OCI-LY1 (cell line): ENCODE data around the gene IL3.

Experiments
- H2AFZ ChIP-seq: fragments of 200-600 bp; sonication (generic), shearing (Covaris generic); 2 replicates; pipeline ENCODE4 v1.6.0; 2014; ENCODE audit warnings: antibody characterized with exemption, mild to moderate bottlenecking, low read length
- H3F3A ChIP-seq: fragments of 200-600 bp; sonication (generic), shearing (Covaris generic); 2 replicates; pipeline ENCODE4 v1.6.0; 2014; ENCODE audit warnings: mild to moderate bottlenecking, antibody characterized with exemption, low read length, moderate library complexity; ENCODE audit not compliant: insufficient read depth
- H3K27ac ChIP-seq: fragments of 200-600 bp; sonication (generic); 2 replicates; pipeline ENCODE4 v1.5.1; 2014; ENCODE audit warnings: low read length, mixed run types, mild to moderate bottlenecking, low read depth; ENCODE audit not compliant: poor library complexity, severe bottlenecking
- H3K27me3 ChIP-seq: fragments of 200-600 bp; sonication (generic); 2 replicates; pipeline ENCODE4 v1.6.0; 2014; ENCODE audit warnings: antibody characterized with exemption, mild to moderate bottlenecking, low read length, moderate library complexity; ENCODE audit not compliant: insufficient read depth
- H3K36me3 ChIP-seq: fragments of 200-600 bp; sonication (generic); 2 replicates; pipeline ENCODE4 v1.6.1; 2014; ENCODE audit warnings: mild to moderate bottlenecking, antibody characterized with exemption, low read length, moderate library complexity, mixed read lengths; ENCODE audit not compliant: insufficient read depth
- H3K4me1 ChIP-seq: fragments of 200-600 bp; sonication (generic); 2 replicates; pipeline ENCODE4 v1.5.1; 2014; ENCODE audit warnings: mild to moderate bottlenecking, low read length, moderate library complexity; ENCODE audit not compliant: insufficient read depth, severe bottlenecking
- H3K4me2 ChIP-seq: fragments of 200-600 bp; sonication (generic), shearing (Covaris generic); 2 replicates; pipeline ENCODE4 v1.6.1; 2014; ENCODE audit warnings: low read length
- H3K4me3 ChIP-seq: fragments of 200-600 bp; sonication (generic); 2 replicates; pipeline ENCODE4 v1.5.1; 2014; ENCODE audit warnings: low read length, low read depth, mild to moderate bottlenecking, mixed read lengths; ENCODE audit not compliant: poor library complexity, severe bottlenecking
- H3K79me2 ChIP-seq: fragments of 200-600 bp; shearing (Covaris generic); 2 replicates; pipeline ENCODE4 v1.6.1; 2016; ENCODE audit warnings: mixed run types, low read length, mixed read lengths; ENCODE audit not compliant: insufficient read depth
- H3K9ac ChIP-seq: fragments of 200-600 bp; sonication (generic), shearing (Covaris generic); 2 replicates; pipeline ENCODE4 v1.6.1; 2014; ENCODE audit warnings: mild to moderate bottlenecking, low read length, mixed read lengths
- H3K9me2 ChIP-seq: fragments of 200-600 bp; sonication (generic), shearing (Covaris generic); 2 replicates; pipeline ENCODE4 v1.6.1; 2014; ENCODE audit warnings: low read depth, mild to moderate bottlenecking, low read length, mixed read lengths
- H3K9me3 ChIP-seq: fragments of 200-600 bp; shearing (Covaris generic); 2 replicates; pipeline ENCODE4 v1.6.1; 2014; ENCODE audit warnings: low read length, mixed read lengths
- H4K20me1 ChIP-seq: fragments of 200-600 bp; sonication (generic), shearing (Covaris generic); 2 replicates; pipeline ENCODE4 v1.6.0; 2016; ENCODE audit warnings: mild to moderate bottlenecking, low read length; ENCODE audit not compliant: insufficient read depth
- CTCF ChIP-seq: fragments of 200-600 bp; sonication (generic), shearing (Covaris generic); IDR thresholded peaks from 2 replicates; pipeline ENCODE4 v1.5.1; 2017; ENCODE audit warnings: mild to moderate bottlenecking, antibody characterized with exemption, low read length, moderate library complexity, mixed read lengths
- EZH2 ChIP-seq: fragments of 200-600 bp; sonication (generic), shearing (Covaris generic); IDR thresholded peaks from 2 replicates; pipeline ENCODE4 v1.8.0; 2017; ENCODE audit warnings: borderline replicate concordance, mixed run types, mild to moderate bottlenecking, antibody characterized with exemption, low read length, moderate library complexity, mixed read lengths

The IL3 gene

GRCh38 chr5:132074091-132074771 lies 13.8 kb downstream of the IL3 start:
- Histone ChIP-seq H3K9me3 (no peaks in the 10 kb centered on the region), H3F3A (no peaks in the 10 kb centered on the region), H3K4me3 (no peak overlapping the region), H3K9ac (no peak overlapping the region), H3K4me2 (no peak overlapping the region), H3K79me2 (no peaks in the 10 kb centered on the region), H3K27me3 (no peaks in the 10 kb centered on the region; the same call in 1 of the 2 replicates), H4K20me1 (no peaks in the 10 kb centered on the region), H3K27ac (no peak overlapping the region), H3K36me3 (no peaks in the 10 kb centered on the region), H3K4me1 (no peaks in the 10 kb centered on the region), H2AFZ (no peak overlapping the region), H3K9me2 (no peaks in the 10 kb centered on the region)
- TF ChIP-seq EZH2, result no peak
- TF ChIP-seq CTCF, result no peak

- no peaks in the 10 kb centered on the region for H3K36me3 ChIP-seq
- no peaks in the 10 kb centered on the region for H3K9me2 ChIP-seq
- no peak overlapping the region for H3K27ac ChIP-seq
- H3K4me3 ChIP-seq, result no peak overlapping the region
- no peaks in the 10 kb centered on the region for H3K79me2 ChIP-seq
- H2AFZ ChIP-seq, result no peak overlapping the region
- TF ChIP-seq EZH2 (no peak), CTCF (no peak)
- no peaks in the 10 kb centered on the region for H3K4me1 ChIP-seq
- no peak overlapping the region for H3K4me2 ChIP-seq
- H3K27me3 ChIP-seq, result no peaks in the 10 kb centered on the region; the same call in 1 of the 2 replicates
- H3K9ac ChIP-seq, result no peak overlapping the region
- no peaks in the 10 kb centered on the region for H3F3A ChIP-seq
- H3K9me3 ChIP-seq, result no peaks in the 10 kb centered on the region
- H4K20me1 ChIP-seq, result no peaks in the 10 kb centered on the region
These were observed 14.6 kb downstream of the IL3 start for GRCh38 chr5:132074772-132075718.

GRCh38 chr5:132075719-132076077 lies 15.2 kb downstream of the IL3 start:
- no peaks in the 10 kb centered on the region for H3K4me1 ChIP-seq
- H4K20me1 ChIP-seq, result no peaks in the 10 kb centered on the region
- H3K9ac ChIP-seq, result no peak overlapping the region
- no peak overlapping the region for H3K4me3 ChIP-seq
- H3F3A ChIP-seq, result no peaks in the 10 kb centered on the region
- H3K79me2 ChIP-seq, result no peaks in the 10 kb centered on the region
- H2AFZ ChIP-seq, result no peak overlapping the region
- no peaks in the 10 kb centered on the region for H3K36me3 ChIP-seq
- no peaks in the 10 kb centered on the region; the same call in 1 of the 2 replicates for H3K27me3 ChIP-seq
- H3K9me2 ChIP-seq, result no peaks in the 10 kb centered on the region
- TF ChIP-seq CTCF, result no peak
- TF ChIP-seq EZH2, result no peak
- H3K9me3 ChIP-seq, result no peaks in the 10 kb centered on the region
- H3K4me2 ChIP-seq, result no peak overlapping the region
- H3K27ac ChIP-seq, result no peak overlapping the region
